Amniotic epithelial cell (primary cell): ENCODE results near the gene AIG1.
"Not testable (repeated sequence)": the region's sequence is repeated elsewhere in the genome, so short reads cannot be mapped to it uniquely, and the experiment has no call there.

Experiments
- DNase-seq: peaks from one replicate; pipeline ENCODE4 v3.0.0-alpha.2; 2010; ENCODE audit warnings: low read depth

Gene AIG1

DNA sequence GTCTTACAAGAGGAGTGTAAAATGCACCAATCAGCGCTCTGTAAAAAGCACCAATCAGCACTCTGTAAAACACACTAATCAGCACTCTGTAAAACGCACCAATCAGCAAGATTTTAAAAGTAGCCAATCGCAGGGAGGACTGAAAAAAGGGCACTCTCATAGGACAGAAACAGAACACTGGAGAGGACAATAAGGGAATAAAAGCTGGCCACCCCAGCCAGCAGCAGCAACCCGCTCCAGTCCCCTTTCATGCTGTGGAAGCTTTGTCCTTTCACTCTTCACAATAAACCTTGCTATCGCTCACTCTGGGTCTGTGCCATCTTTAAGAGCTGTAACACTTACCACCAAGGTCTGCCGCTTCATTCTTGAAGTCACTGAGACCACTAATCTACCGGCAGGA, 1.7 kb upstream of the AIG1 start:
- no peak for DNase-seq

- DNase-seq, result peak; percentile 66
These were observed 881 bp upstream of the AIG1 start for GRCh38 chr6:143059663-143060353.

GRCh38 chr6:143060354-143060805, 309 bp upstream of the AIG1 start:
- DNase-seq, result peak; percentile 71

DNA sequence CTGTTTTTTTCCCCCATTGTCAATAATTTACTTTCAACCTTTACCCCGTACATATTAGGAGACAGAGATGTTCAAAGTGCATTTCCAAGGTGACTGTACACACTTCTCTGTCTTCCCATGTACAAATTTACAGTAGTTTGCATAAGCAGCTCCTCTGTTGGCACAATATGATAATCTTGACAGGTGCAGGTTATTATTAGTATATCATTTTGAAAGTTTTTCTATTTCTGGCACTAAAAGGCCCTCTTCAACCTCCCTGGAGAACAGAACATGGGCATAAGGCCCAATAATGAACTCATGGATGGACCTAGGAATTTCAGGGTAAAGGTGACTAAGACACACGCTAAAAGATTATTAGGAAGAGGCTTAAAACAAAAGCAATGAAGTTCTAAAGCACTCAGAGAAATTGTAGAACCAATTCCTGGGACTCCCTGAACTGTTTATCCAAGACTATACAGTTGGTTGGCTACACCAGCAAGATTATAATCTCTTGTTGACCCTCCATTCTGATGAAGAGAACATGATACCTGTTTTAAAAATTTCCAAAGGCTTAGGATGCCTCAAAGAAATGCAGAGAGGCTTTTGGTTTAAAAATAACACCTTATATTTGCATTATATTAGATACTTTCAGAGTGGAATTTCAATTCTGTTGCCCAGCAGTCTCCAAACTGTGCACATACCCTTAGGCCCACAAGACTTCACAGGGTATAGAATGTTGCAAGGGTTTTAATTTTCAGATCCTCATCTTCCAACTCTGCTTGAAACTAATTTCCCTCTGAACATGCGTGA, 1.1 kb downstream of the AIG1 start:
- no peak for DNase-seq

- no peak for DNase-seq
These were observed 1.9 kb downstream of the AIG1 start for GRCh38 chr6:143062551-143062950.

GRCh38 chr6:143063631-143064030, 2.9 kb downstream of the AIG1 start:
- no peak for DNase-seq

DNA sequence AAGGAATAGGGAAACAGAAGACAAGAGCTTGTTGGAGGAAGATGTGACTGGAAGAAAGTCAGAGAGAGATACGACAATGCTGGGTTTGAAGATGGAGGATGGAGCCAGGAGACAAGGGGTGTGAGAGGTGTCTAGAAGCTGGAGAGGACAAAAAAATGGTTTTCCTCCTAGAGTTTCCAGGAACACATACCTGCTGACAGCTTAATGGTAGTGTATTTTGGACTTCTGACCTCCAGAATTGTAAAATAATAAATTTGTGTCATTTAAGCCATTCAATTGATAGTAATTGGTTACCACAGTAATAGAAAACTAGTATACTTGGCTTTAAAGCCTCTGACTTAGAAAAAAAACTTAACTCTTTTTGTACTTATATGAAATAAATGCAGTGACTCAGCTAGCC, 3.6 kb downstream of the AIG1 start:
- DNase-seq, result no peak

DNA sequence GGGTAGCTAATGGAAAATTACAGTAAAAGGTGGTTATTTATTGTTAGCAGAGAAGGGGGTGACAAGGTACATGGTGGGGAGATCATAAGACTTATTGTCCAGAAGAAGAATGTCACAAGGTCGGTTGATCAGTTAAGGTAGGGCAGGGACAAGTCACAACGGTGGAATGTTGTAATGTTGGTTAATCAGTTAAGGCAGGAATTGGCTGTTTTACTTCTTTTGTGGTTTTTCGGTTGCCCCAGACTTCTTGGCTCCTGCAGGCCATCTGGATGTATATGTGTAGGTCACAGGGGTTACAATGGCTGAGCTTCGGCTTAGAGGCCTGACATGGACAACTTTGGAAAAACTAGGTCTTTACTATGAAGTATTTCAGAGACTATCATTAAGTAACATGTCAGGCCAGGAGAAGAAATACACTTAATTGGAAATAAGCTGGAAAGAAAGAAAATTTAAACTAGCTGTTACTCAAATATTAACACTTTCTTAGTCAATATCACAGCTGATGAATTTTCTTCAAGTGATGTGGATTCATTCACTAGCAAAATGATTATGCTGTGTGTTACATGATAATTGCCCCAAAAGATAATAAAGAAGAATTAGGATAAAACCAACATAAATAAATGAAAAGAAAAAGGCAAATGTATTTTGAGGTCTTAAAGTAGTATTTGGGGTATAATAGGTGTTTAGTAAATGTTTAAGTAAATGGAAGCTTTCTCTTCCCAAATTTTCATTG, 4.4 kb downstream of the AIG1 start:
- DNase-seq, result peak; percentile 51

DNA sequence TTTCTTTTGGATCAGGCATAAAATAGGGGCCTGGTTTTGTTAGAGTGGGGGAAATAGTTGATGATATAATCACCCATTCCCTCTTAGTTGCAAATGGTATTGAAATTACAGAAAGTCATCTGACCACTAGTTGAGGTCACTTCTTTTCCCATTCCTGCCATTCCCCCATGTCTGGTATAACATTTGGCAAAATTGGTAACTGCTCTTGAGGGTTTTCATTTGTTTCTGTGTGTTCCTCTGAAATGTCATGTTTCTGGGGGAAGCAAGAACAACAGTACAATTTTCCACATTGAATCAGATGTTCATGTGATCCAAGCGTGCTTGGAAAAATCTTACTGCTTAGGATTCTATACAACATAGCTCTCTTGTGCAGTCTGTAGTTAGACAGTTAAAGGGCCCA, 7.3 kb downstream of the AIG1 start:
- DNase-seq, result no peak

DNA sequence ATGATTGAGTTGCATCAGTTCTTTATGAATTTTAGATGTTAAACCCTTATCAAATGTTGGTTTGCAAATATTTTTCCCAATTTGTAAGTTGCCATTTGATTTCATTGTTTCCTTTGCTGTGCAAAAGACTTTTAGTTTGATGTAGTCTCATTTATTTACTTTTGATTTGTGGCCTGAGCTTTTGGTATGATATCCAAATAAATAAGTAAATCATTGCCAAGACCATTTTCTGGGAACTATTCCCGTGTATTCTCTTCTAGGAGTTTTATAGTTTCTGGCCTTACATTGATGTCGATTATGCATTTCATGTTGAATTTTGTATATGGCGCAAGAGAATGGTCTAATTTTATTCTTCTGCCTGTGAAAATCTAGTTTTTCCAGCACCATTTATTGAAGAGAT, 13.4 kb downstream of the AIG1 start:
- DNase-seq, result no peak

GRCh38 chr6:143074670-143075318, 14.1 kb downstream of the AIG1 start:
- no peak for DNase-seq

DNA sequence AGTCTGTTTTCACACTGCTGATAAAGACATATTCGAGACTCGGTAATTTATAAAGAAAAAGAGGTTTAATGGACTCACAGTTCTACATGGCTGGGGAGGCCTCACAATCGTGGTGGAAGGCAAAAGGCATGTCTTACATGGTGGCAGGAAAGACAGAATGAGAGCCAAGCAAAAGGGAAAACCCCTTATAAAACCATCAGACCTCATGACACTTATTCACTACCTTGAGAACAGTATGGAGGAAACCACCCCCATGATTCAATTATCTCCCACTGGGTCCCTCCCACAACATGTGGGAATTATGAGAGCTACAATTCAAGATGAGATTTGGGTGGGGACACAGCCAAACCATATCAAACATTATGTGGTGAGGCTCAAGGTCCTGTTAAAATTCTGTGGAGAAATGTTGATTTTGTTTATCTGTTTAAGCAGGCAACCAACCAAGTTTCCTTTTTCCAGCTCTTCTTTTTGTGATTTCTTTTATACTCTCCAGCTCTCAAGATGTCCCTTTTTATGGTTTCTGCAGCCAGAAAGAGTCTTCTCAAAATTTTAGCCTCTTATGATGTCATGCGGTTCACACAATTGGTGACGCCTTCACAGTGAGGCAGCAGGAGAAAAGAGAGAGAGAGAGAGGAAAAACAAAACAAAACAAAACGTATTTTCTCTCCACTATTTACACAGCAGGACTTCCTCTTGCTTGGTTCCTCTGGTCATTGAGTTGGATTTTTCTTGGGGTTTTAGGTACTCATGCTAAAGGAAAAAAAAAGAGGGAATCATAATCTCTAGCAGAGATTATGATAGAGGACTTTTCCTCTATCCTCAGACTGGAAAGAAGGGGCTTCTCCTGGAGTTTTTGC, 18.0 kb downstream of the AIG1 start:
- no peak for DNase-seq

GRCh38 chr6:143079325-143079640, 18.6 kb downstream of the AIG1 start:
- DNase-seq, result no peak

DNA sequence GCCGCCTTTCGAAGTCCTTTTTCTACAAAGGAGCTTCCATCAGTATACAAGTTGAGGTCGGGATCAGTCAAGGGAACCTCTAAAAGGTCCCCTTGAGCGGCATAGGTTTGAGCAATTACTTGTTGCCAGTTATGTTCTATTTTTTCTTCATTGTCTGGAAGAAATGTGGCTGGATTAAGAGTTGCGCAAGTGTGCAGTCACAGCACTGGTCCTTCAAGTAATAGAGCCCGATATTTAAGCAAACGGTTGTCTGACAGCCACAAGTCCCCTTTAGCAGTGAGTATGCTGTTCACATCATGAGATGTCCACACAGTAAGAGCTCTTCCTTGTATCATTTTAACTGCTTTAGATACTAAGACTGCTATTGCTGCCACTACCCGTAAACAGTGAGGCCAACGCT, 21.6 kb downstream of the AIG1 start:
- DNase-seq, result not testable (repeated sequence)

- not testable (repeated sequence) for DNase-seq
These were observed 23.3 kb downstream of the AIG1 start for GRCh38 chr6:143084019-143084418.

DNA sequence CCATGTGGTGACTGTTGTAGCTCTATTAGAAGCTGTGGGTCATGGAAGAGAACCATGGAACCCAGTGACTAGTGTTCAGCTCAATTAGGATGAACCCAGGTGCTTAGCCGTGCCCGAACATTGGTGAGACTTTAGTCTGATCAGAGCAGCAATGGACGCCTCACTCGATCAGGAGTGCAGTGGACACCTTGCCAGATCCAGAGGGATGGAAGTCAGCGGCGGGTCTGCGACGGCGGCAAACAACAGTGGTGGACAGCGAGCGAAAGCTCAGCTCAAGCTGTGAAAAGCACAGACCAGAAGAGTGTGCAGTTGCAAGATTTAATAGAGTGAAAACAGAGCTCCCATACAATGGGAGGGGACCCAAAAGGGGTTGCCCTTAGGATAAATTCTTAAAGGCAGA, 26.6 kb downstream of the AIG1 start:
- not testable (repeated sequence) for DNase-seq

- no peak for DNase-seq
These were observed 27.2 kb downstream of the AIG1 start for GRCh38 chr6:143087856-143088255.

DNA sequence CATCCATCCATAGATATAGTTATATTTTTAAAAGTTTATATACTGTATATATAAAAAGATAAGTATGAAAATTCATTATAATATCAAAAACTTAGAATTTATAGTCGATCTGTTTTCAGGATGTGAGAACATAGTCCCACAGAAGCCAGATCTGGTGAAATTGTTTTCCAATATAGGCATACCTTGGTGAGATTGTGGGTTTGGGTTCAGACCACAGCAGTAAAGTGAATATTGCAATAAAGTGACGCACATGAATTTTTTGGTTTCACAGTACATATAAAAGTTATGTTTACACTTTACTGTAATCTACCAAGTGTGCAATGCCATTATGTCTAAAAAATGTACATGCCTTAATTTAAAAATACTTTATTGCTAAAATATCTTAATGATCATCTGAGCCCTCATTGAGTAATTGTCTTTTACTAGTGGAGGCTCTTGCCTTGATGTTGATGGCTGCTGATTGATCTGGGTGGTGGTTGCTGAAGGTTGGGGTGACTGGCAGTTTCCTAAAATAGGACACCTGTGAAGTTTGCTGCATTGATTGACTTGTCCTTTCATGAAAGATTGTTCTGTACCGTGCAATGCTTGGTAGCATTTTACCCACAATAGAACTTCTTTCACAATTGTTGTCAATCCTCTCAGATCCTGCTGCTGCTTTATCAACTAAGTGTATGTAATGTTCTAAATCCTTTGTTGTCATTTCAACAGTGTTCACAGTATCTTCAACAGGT, 29.8 kb downstream of the AIG1 start:
- DNase-seq, result no peak

DNA sequence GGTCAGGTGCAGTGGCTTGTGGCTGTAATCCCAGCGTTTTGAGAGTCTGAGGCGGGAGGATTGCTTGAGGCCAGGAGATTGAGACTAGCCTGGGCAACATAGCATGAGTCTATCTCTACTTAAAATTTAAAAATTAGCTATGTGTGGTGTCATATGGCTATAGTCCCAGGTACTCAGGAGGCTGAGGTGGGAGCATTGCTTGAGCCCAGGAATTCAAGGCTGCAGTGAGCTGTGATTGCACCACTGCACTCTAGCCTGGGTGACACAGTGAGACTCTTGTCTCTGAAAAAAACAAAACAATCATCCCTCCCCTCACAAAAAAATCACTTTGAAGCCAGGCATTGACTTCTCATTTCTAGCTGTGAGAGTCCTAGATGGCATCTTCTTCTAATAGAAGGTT, 32.1 kb downstream of the AIG1 start:
- DNase-seq, result no peak

DNA sequence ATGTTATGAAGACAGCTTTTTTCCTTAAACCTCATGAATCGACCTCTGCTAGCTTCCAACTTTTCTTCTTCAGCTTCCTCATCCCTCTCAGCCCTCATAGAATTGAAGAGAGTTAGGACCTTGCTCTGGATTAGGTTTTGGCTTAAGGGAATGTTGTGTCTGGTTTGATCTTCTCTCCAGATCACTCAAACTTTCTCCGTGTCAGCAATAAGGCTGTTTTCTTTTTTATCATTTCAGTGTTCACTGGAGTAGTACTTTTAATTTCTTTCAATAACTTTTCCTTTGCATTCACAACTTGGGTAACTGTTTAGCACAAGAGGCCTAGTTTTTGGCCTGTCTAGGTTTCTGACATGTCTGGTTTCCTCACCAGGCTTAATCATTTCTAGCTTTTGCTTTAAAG, 32.6 kb downstream of the AIG1 start:
- no peak for DNase-seq

GRCh38 chr6:143096403-143096802, 35.7 kb downstream of the AIG1 start:
- no peak for DNase-seq
